ENCODE results near the gene EPHA8.

DNA sequence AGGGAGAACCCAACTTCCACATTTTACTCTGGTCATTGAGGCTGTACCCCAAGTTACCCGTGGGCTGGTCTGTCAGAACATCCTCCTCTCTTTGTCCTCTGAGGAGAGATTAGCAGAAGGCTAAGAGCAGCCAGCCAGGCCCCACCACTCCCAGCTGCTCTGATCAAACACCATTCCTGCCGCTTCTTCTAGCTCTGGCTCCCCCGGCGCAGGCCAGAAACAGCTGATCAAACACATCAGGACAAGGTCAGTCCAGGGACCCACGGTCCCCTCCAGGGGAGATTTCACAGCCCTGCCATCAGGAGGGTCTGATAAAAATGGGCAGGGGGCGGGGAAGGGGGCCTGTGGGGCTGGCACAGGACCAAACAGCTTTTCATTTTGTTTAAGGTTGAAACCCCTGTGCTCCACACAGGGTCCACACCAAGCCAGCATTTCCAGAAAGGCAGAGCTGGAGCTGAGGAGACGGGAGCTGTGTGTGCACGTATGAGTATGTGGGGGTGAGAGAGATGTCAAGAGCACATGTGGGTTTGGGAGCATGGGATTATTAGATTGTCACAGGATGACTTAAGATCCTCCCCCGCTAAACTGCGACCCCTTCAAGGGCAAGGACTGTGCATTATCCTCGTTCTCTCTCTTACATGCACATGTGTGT is 29.9 kb upstream of the EPHA8 start:
- TF ChIP-seq, protein P1, sequence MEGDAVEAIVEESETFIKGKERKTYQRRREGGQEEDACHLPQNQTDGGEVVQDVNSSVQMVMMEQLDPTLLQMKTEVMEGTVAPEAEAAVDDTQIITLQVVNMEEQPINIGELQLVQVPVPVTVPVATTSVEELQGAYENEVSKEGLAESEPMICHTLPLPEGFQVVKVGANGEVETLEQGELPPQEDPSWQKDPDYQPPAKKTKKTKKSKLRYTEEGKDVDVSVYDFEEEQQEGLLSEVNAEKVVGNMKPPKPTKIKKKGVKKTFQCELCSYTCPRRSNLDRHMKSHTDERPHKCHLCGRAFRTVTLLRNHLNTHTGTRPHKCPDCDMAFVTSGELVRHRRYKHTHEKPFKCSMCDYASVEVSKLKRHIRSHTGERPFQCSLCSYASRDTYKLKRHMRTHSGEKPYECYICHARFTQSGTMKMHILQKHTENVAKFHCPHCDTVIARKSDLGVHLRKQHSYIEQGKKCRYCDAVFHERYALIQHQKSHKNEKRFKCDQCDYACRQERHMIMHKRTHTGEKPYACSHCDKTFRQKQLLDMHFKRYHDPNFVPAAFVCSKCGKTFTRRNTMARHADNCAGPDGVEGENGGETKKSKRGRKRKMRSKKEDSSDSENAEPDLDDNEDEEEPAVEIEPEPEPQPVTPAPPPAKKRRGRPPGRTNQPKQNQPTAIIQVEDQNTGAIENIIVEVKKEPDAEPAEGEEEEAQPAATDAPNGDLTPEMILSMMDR (IDR thresholded peaks at IDR 0.05), result no peak
- TF ChIP-seq POLR2AphosphoS5 (IDR thresholded peaks at IDR 0.05), result no peak
- TF ChIP-seq POLR2A (IDR thresholded peaks at IDR 0.05), result no peak
